Testis (tissue), 2 donors: Measurements from ENCODE around the gene SYCE3.

Source experiments
- CTCF ChIP-seq, 3 experiments: fragments of 450-650 bp in 2 of 3; fragments of 200-600 bp in 1 of 3; sonication (generic) in 1 of 3; IDR thresholded peaks; one replicate each; pipeline ENCODE4 v1.5.1; 2016 to 2019; ENCODE audit warnings: antibody characterized with exemption in 3 of 3, mild to moderate bottlenecking in 2 of 3, moderate library complexity in 1 of 3
- POLR2A ChIP-seq: fragments of 450-650 bp; IDR thresholded peaks from one replicate; pipeline ENCODE4 v1.6.1; 2017; ENCODE audit warnings: antibody characterized with exemption, mild to moderate bottlenecking, moderate library complexity

GRCh38 chr22:50521710-50522109, 41.0 kb downstream of the SYCE3 start:
- TF ChIP-seq CTCF (IDR thresholded peaks at IDR 0.05) (no peak), POLR2A (no peak)
